Cardiac muscle cell (in vitro differentiated cells and primary cell): Measurements from ENCODE around the gene PTPRM. TPM values are rescaled to one million over a fixed set of nuclear protein-coding genes. Genes with fewer than 3 reads are reported as not detected.
A peak's percentile ranks its signal among the peaks of the same experiment; 100 is the strongest.

Source experiments
- DNase-seq, 2 donors: peaks; one replicate each; pipeline versions ENCODE4 v3.0.0 to v3.0.0-alpha.2; 2010 to 2017; ENCODE audit warnings: low read depth in 1 of 2, low spot score in 1 of 2
- H3K27ac ChIP-seq: fragments of 200-600 bp; sonication (generic); 2 replicates; pipeline ENCODE4 v1.5.1; 2016
- H3K27me3 ChIP-seq: fragments of 200-600 bp; sonication (generic); 2 replicates; pipeline ENCODE4 v1.6.0; 2016; ENCODE audit warnings: control low read depth
- H3K36me3 ChIP-seq: fragments of 200-600 bp; sonication (generic); 2 replicates; pipeline ENCODE4 v1.5.1; 2016; ENCODE audit warnings: control low read depth
- H3K4me1 ChIP-seq: fragments of 200-600 bp; sonication (generic); 2 replicates; pipeline ENCODE4 v1.8.1; 2017; ENCODE audit warnings: low read depth, mild to moderate bottlenecking, mixed run types
- H3K4me3 ChIP-seq: fragments of 200-600 bp; sonication (generic); 2 replicates; pipeline ENCODE4 v1.5.1; 2016; ENCODE audit warnings: mild to moderate bottlenecking
- H3K9me3 ChIP-seq: fragments of 200-600 bp; sonication (generic); 2 replicates; pipeline ENCODE4 v1.5.1; 2017; ENCODE audit warnings: low read depth, mild to moderate bottlenecking, control low read depth
- CTCF ChIP-seq: IDR thresholded peaks from 2 replicates; pipeline ENCODE4 v1.5.1; 2012; ENCODE audit warnings: low read depth, mild to moderate bottlenecking, low read length
- polyA plus RNA-seq: library from polyadenylated mRNA; unstranded; fragments of >200 nt; fragmentation: Nextera tagmentation; extraction: Ambion mirVana; gene quantifications from 2 replicates; pipeline ENCODE4 v1.2.1, GENCODE V29; 2016
- total RNA-seq: library from RNA; depleted of rRNA; stranded (reverse); fragments of >200 nt; gene quantifications from 2 replicates; pipeline ENCODE4 v1.2.3, GENCODE V29; 2016

PTPRM gene
- total and polyA plus RNA-seq, 2 experiments from 2014 or later = 26.5 to 48.8 TPM

- Histone ChIP-seq H3K36me3 (no peaks in the 10 kb centered on the region), H3K27me3 (no peaks in the 10 kb centered on the region), H3K27ac (no peak overlapping the region), H3K4me3 (no peak overlapping the region), H3K4me1 (peaks cover 4% of the 10 kb centered on the region), H3K9me3 (no peaks in the 10 kb centered on the region)
- no peak for TF ChIP-seq CTCF
- DNase-seq = no peak
These were observed 600.6 kb downstream of the PTPRM start for GRCh38 chr18:8167673-8168072.

GRCh38 chr18:8169722-8170121 lies 602.6 kb downstream of the PTPRM start:
- Histone ChIP-seq H3K27ac (no peak overlapping the region), H3K4me1 (peaks cover 8% of the 10 kb centered on the region), H3K4me3 (no peak overlapping the region), H3K27me3 (no peaks in the 10 kb centered on the region), H3K36me3 (no peaks in the 10 kb centered on the region), H3K9me3 (no peaks in the 10 kb centered on the region)
- DNase-seq = no peak
- TF ChIP-seq CTCF = no peak

GRCh38 chr18:8174771-8175170 lies 607.7 kb downstream of the PTPRM start:
- no peaks in the 10 kb centered on the region for H3K27me3 ChIP-seq
- no peaks in the 10 kb centered on the region for H3K36me3 ChIP-seq
- no peak for TF ChIP-seq CTCF

DNA sequence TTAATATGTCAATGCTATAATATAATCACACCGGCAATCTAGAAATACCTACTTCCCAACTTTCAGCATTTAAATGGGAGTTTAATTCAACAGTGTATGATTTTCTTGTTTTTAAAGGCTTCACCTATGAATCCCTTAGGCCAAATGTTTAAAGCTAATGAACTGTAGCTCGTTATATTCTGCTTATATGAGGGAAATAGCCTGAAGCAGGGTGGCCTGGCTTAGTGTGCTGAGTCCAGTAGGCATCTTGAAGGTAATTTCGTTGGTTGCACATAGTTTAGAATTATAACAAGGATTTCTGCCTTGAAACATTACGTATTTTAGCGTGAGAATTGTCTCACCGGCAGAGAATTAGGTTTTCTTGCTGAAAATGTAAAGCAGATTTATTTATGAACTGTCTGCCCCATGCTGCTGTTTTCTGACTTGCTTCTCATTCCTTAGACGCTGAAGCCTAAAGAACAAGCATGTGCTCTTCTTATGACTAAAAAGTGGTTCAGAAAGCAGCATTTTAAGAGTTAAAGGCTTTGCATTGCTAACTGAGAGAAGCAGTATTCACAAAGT lies 608.5 kb downstream of the PTPRM start:
- peaks cover 41% of the 10 kb centered on the region for H3K4me1 ChIP-seq
- TF ChIP-seq CTCF = no peak
- peak overlapping the region; percentile 76 for H3K27ac ChIP-seq
- no peaks in the 10 kb centered on the region for H3K9me3 ChIP-seq
- no peaks in the 10 kb centered on the region for H3K27me3 ChIP-seq
- no peaks in the 10 kb centered on the region for H3K36me3 ChIP-seq
- no peak for DNase-seq
- H3K4me3 ChIP-seq = no peak overlapping the region

More at GRCh38 chr18:8174771-8175170, 607.7 kb downstream of the PTPRM start:
- Histone ChIP-seq H3K9me3 (no peaks in the 10 kb centered on the region), H3K4me1 (peaks cover 44% of the 10 kb centered on the region), H3K4me3 (no peak overlapping the region), H3K27ac (no peak overlapping the region)
- no peak for DNase-seq

- Histone ChIP-seq H3K9me3 (no peaks in the 10 kb centered on the region), H3K27ac (peak overlapping the region; percentile 76), H3K4me1 (peaks cover 41% of the 10 kb centered on the region), H3K4me3 (no peak overlapping the region), H3K27me3 (no peaks in the 10 kb centered on the region), H3K36me3 (no peaks in the 10 kb centered on the region)
- TF ChIP-seq CTCF = no peak
- DNase-seq = peak in 1 of 2 donors; percentile 34
These were observed 609.0 kb downstream of the PTPRM start for GRCh38 chr18:8176109-8176508.
